ENCODE results near the gene ID3.
"Not testable (repeated sequence)": the region's sequence is repeated elsewhere in the genome, so short reads cannot be mapped to it uniquely, and the experiment has no call there.

ID3 gene

GRCh38 chr1:23588749-23589548 is 29.6 kb upstream of the ID3 start:
- DNase-seq = no peak

GRCh38 chr1:23585321-23586022 is 26.2 kb upstream of the ID3 start:
- DNase-seq = no peak

- DNase-seq = not testable (repeated sequence)
Observed at GRCh38 chr1:23583727-23584126, 24.4 kb upstream of the ID3 start.

- DNase-seq = no peak
Observed at GRCh38 chr1:23582820-23583219, 23.5 kb upstream of the ID3 start.

- no peak for DNase-seq
Observed at GRCh38 chr1:23581219-23581618, 21.9 kb upstream of the ID3 start.

- DNase-seq = no peak
Observed at GRCh38 chr1:23578997-23579363, 19.7 kb upstream of the ID3 start.

- DNase-seq = no peak
Observed at GRCh38 chr1:23578311-23578996, 19.2 kb upstream of the ID3 start.

- no peak for DNase-seq
Observed at GRCh38 chr1:23577056-23578004, 18.0 kb upstream of the ID3 start.

GRCh38 chr1:23576338-23577055 is 17.2 kb upstream of the ID3 start:
- no peak for DNase-seq

GRCh38 chr1:23575226-23575810 is 16.0 kb upstream of the ID3 start:
- DNase-seq = no peak

- DNase-seq = no peak
Observed at GRCh38 chr1:23574265-23574754, 15.0 kb upstream of the ID3 start.

GRCh38 chr1:23573574-23574182 is 14.4 kb upstream of the ID3 start:
- DNase-seq = no peak

GRCh38 chr1:23571465-23571864 is 12.2 kb upstream of the ID3 start:
- no peak for DNase-seq

GRCh38 chr1:23570001-23570691 is 10.8 kb upstream of the ID3 start:
- DNase-seq = no peak

GRCh38 chr1:23568608-23569383 is 9.5 kb upstream of the ID3 start:
- DNase-seq = no peak

- peak; percentile 8 for DNase-seq
Observed at GRCh38 chr1:23567996-23568607, 8.8 kb upstream of the ID3 start.

GRCh38 chr1:23567629-23567995 is 8.3 kb upstream of the ID3 start:
- DNase-seq = no peak

- DNase-seq = no peak
Observed at GRCh38 chr1:23566304-23566703, 7.0 kb upstream of the ID3 start.

- no peak for DNase-seq
Observed at GRCh38 chr1:23565776-23566175, 6.5 kb upstream of the ID3 start.
